HepG2 (cell line): ENCODE results near the gene GSTP1. TPM values are rescaled to one million over a fixed set of nuclear protein-coding genes. Genes with fewer than 3 reads are reported as not detected.
A peak's percentile ranks its signal among the peaks of the same experiment; 100 is the strongest.

Experiments used
- ATAC-seq: fragments of 200-7000 bp; cut with Tn5 transposase; 3 replicates; pipeline ENCODE4 v1.9.1; 2020; ENCODE audit warnings: mild to moderate bottlenecking, moderate library complexity
- Bru-seq: library from RNA; stranded (reverse); fragments of 400-500 nt; gene quantifications from one replicate; lab custom pipeline; 2021; lab: Mats Ljungman, UMichigan
- BruChase-seq, 2 experiments: library from RNA; stranded (reverse); fragments of 400-500 nt; gene quantifications; one replicate each; lab custom pipeline; 2021; lab: Mats Ljungman, UMichigan
- BruUV-seq: library from RNA; stranded (reverse); fragments of 400-500 nt; replicated peaks from 2 replicates; lab custom pipeline; 2021; lab: Mats Ljungman, UMichigan
- CTCF ChIA-PET: fragments of 300-600 bp; formaldehyde crosslinking; extraction: SDS; loops from one replicate; lab custom pipeline; 2021; ENCODE audit warnings: low total read pairs, inconsistent platforms, low intra/inter-chr PET ratio; lab: Yijun Ruan, JAX
- POLR2A ChIA-PET: fragments of 350-600 bp; sonication (Branson Sonifier 250); formaldehyde crosslinking; loops from one replicate; lab custom pipeline; 2020; ENCODE audit warnings: antibody characterized with exemption, inconsistent platforms; lab: Yijun Ruan, JAX
- DNase-seq: peaks from one replicate; pipeline ENCODE4 v3.0.0-alpha.2; 2015; ENCODE audit warnings: low spot score
- FAIRE-seq: peaks from 3 replicates; lab custom pipeline; 2011; peaks lifted over from hg19 to GRCh38; lab: Jason Lieb, UNC
- H2AFZ ChIP-seq: one replicate; pipeline ENCODE4 v1.6.1; 2011; ENCODE audit warnings: low read length, inconsistent platforms
- H3K27ac ChIP-seq: fragments of 300-600 bp; 3 replicates; pipeline ENCODE4 v1.8.0; 2011; ENCODE audit warnings: mixed run types, mild to moderate bottlenecking, mixed read lengths, low read length, inconsistent platforms; ENCODE audit not compliant: insufficient read depth; ENCODE audit errors: extremely low read length
- H3K27me3 ChIP-seq, 2 experiments: fragments of 200-600 bp in 1 of 2; 2 replicates in 1 of 2; 3 replicates in 1 of 2; pipeline versions ENCODE4 v1.6.0 to v1.8.0; 2011; ENCODE audit warnings: low read length in 2 of 2, mild to moderate bottlenecking in 2 of 2, moderate library complexity in 2 of 2, inconsistent platforms in 1 of 2; ENCODE audit not compliant: insufficient read depth in 2 of 2, control insufficient read depth in 1 of 2
- H3K36me3 ChIP-seq, 2 experiments: fragments of 200-600 bp in 1 of 2; replicated peaks in 1 of 2; 2 replicates in 1 of 2; 3 replicates in 1 of 2; pipeline versions ENCODE4 v1.5.1 to v1.8.0; 2011; ENCODE audit warnings: low read length in 2 of 2, inconsistent platforms in 1 of 2; ENCODE audit not compliant: insufficient read depth in 2 of 2, control insufficient read depth in 1 of 2
- H3K4me1 ChIP-seq: 2 replicates; pipeline ENCODE4 v1.5.1; 2012; ENCODE audit warnings: low read length, inconsistent platforms; ENCODE audit not compliant: insufficient read depth
- H3K4me2 ChIP-seq: 2 replicates; pipeline ENCODE4 v1.6.0; 2011; ENCODE audit warnings: low read depth, low read length, inconsistent platforms
- H3K4me3 ChIP-seq, 3 experiments: fragments of 200-600 bp in 1 of 3; sonication (generic), shearing (Covaris generic) in 1 of 3; replicated peaks in 1 of 3; 2 replicates each; pipeline ENCODE4 v1.5.1; 2011 to 2016; ENCODE audit warnings: low read length in 3 of 3, inconsistent platforms in 2 of 3, low read depth in 2 of 3, mild to moderate bottlenecking in 2 of 3, control low read depth in 1 of 3, mixed read lengths in 1 of 3; ENCODE audit not compliant: insufficient read depth in 1 of 3
- H3K79me2 ChIP-seq: one replicate; pipeline ENCODE4 v1.6.1; 2011; ENCODE audit warnings: low read length, inconsistent platforms; ENCODE audit not compliant: insufficient read depth
- H3K9ac ChIP-seq: 2 replicates; pipeline ENCODE4 v1.6.0; 2011; ENCODE audit warnings: mild to moderate bottlenecking, low read depth, low read length, inconsistent platforms; ENCODE audit not compliant: insufficient read depth
- H3K9me3 ChIP-seq: 2 replicates; pipeline ENCODE4 v1.5.1; 2012; ENCODE audit warnings: mild to moderate bottlenecking, low read length
- H4K20me1 ChIP-seq: 2 replicates; pipeline ENCODE4 v1.6.0; 2011; ENCODE audit warnings: inconsistent platforms, mild to moderate bottlenecking, low read length, moderate library complexity; ENCODE audit not compliant: insufficient read depth
- ADNP ChIP-seq: sonication (generic); formaldehyde crosslinking; IDR thresholded peaks from 2 replicates; pipeline ENCODE4 v1.4.0; 2020; ENCODE audit warnings: missing genetic modification reagents
- CEBPG ChIP-seq: IDR thresholded peaks from 2 replicates; pipeline ENCODE4 v1.6.1; 2016
- PAX8 ChIP-seq: sonication (generic); formaldehyde crosslinking; IDR thresholded peaks from 2 replicates; pipeline ENCODE4 v1.8.0; 2022; ENCODE audit warnings: mild to moderate bottlenecking, missing genetic modification reagents, borderline replicate concordance
- PHF20 ChIP-seq: sonication (generic); formaldehyde crosslinking; IDR thresholded peaks from 2 replicates; pipeline ENCODE4 v1.5.0; 2020; ENCODE audit warnings: mild to moderate bottlenecking, missing genetic modification reagents
- WGBS: methylation state at CpG from one replicate; pipeline ENCODE4 v1.1.6; 2017; ENCODE audit warnings: low lambda C conversion rate; 5-methylcytosine and 5-hydroxymethylcytosine counted together
- in situ Hi-C: cut with HindIII; loops from 2 replicates; pipeline ENCODE4 v1.10.0; 2017; ENCODE audit warnings: low pct_unique_long_range_greater_than_20kb; ENCODE audit not compliant: extremely low pct_ligation_motif_present
- intact Hi-C: fragments of 100-400 bp; cut with micrococcal nuclease; formaldehyde crosslinking; loops from one replicate; pipeline ENCODE4 v1.10.0; 2022; ENCODE audit not compliant: unreplicated experiment
- long read RNA-seq, 2 experiments: library from RNA in 1 of 2; library from polyadenylated mRNA in 1 of 2; stranded (forward) in 1 of 2; unstranded in 1 of 2; transcript quantifications; one replicate each; pipeline ENCODE4 v2.0.0, GENCODE V29; 2019 to 2022
- polyA minus RNA-seq, 3 experiments: library from RNA; depleted of rRNA, polyadenylated mRNA; stranded (reverse); fragments of >200 nt; gene quantifications; 2 replicates each; pipeline ENCODE4 v1.2.3, GENCODE V29; 2011; ENCODE audit warnings: low replicate concordance in 1 of 3
- polyA plus RNA-seq, 8 experiments: library from polyadenylated mRNA; depleted of rRNA in 3 of 8; stranded (reverse) in 7 of 8; unstranded in 1 of 8; fragments of >200 nt; fragmentation: Illumina TruSeq in 4 of 8; extraction: Trizol in 4 of 8; gene quantifications; 2 replicates each; pipeline versions ENCODE4 v1.2.1 to v1.2.3, GENCODE V29; 2011 to 2016; ENCODE audit warnings: low read depth in 4 of 8, missing spikeins in 1 of 8, mixed read lengths in 1 of 8; ENCODE audit not compliant: insufficient read depth in 1 of 8
- total RNA-seq, 5 experiments: library from RNA; depleted of rRNA; stranded (reverse); fragments of >200 nt; fragmentation: Illumina TruSeq; extraction: Trizol; gene quantifications; 2 replicates each; pipeline ENCODE4 v1.2.3, GENCODE V29; 2016; ENCODE audit warnings: low read depth in 1 of 5
- TF ChIP-seq, protein P1 (sequence below): IDR thresholded peaks from 2 replicates; pipeline ENCODE4 v1.6.1; 2016; ENCODE audit warnings: low read depth, missing genetic modification reagents, missing compliant biosample characterization
- TF ChIP-seq, protein P2 (sequence below): sonication (generic); formaldehyde crosslinking; IDR thresholded peaks from 2 replicates; pipeline ENCODE4 v1.5.0; 2020; ENCODE audit warnings: missing genetic modification reagents, mild to moderate bottlenecking, borderline replicate concordance

GSTP1 gene
- total RNA-seq (2016; rRNA removed; fragmentation: Illumina TruSeq; extraction: Trizol) (not detected in 2 replicates), polyA plus RNA-seq (2011; rRNA removed) (0.33 TPM in 1 of 2 replicates, not detected in the other), polyA minus RNA-seq (2011; rRNA and poly(A)+ RNA removed; ENCODE audit: low replicate concordance) (3.7 and 5.0 TPM in 2 replicates), Bru-seq, nascent RNA (percentile 23 among the genes with signal in this experiment), BruChase-seq, experiment 1, labeled RNA remaining after a 6-hour chase (percentile 22 among the genes with signal in this experiment), BruChase-seq, experiment 2, labeled RNA remaining after a 2-hour chase (percentile 15 among the genes with signal in this experiment)
- not detected in 2 replicates for total RNA-seq (2016; cell fraction: cytosol; rRNA removed; fragmentation: Illumina TruSeq; extraction: Trizol; ENCODE audit: low read depth)
- not detected in 2 replicates for total RNA-seq (2016; cell fraction: insoluble cytoplasmic fraction; rRNA removed; fragmentation: Illumina TruSeq; extraction: Trizol)
- not detected in 2 replicates for total RNA-seq (2016; cell fraction: membrane; rRNA removed; fragmentation: Illumina TruSeq; extraction: Trizol)
- not detected in 2 replicates for total RNA-seq (2016; cell fraction: nucleus; rRNA removed; fragmentation: Illumina TruSeq; extraction: Trizol)
- polyA plus RNA-seq (2011; cell fraction: cytosol; rRNA removed): 0.27 and 0.32 TPM in 2 replicates
- polyA plus RNA-seq (2011; cell fraction: nucleus; rRNA removed): 0.35 and 0.42 TPM in 2 replicates
- not detected in 2 replicates for polyA plus RNA-seq (2012)
- polyA plus RNA-seq (2016; cell fraction: cytosol; fragmentation: Illumina TruSeq; extraction: Trizol; ENCODE audit: low read depth): not detected in 2 replicates
- polyA plus RNA-seq (2016; cell fraction: insoluble cytoplasmic fraction; fragmentation: Illumina TruSeq; extraction: Trizol; ENCODE audit: low read depth): not detected in 2 replicates
- not detected in 2 replicates for polyA plus RNA-seq (2016; cell fraction: membrane; fragmentation: Illumina TruSeq; extraction: Trizol; ENCODE audit: low read depth)
- not detected in 2 replicates for polyA plus RNA-seq (2016; cell fraction: nucleus; fragmentation: Illumina TruSeq; extraction: Trizol; ENCODE audit: insufficient read depth, low read depth)
- not detected in 2 replicates for polyA minus RNA-seq (2011; cell fraction: cytosol; rRNA and poly(A)+ RNA removed)
- not detected in 2 replicates for polyA minus RNA-seq (2011; cell fraction: nucleus; rRNA and poly(A)+ RNA removed)
- long read RNA-seq, experiment 1: 0 reads
- long read RNA-seq, experiment 2: 0 reads

DNA sequence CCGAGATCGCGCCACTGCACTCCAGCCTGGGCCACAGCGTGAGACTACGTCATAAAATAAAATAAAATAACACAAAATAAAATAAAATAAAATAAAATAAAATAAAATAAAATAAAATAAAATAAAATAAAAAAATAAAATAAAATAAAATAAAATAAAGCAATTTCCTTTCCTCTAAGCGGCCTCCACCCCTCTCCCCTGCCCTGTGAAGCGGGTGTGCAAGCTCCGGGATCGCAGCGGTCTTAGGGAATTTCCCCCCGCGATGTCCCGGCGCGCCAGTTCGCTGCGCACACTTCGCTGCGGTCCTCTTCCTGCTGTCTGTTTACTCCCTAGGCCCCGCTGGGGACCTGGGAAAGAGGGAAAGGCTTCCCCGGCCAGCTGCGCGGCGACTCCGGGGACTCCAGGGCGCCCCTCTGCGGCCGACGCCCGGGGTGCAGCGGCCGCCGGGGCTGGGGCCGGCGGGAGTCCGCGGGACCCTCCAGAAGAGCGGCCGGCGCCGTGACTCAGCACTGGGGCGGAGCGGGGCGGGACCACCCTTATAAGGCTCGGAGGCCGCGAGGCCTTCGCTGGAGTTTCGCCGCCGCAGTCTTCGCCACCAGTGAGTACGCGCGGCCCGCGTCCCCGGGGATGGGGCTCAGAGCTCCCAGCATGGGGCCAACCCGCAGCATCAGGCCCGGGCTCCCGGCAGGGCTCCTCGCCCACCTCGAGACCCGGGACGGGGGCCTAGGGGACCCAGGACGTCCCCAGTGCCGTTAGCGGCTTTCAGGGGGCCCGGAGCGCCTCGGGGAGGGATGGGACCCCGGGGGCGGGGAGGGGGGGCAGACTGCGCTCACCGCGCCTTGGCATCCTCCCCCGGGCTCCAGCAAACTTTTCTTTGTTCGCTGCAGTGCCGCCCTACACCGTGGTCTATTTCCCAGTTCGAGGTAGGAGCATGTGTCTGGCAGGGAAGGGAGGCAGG, at the start of gene GSTP1:
Gene GSTP1 (plus strand): TSS at position 566 of the 958 bp plus-strand sequence. CDS start 32 bp downstream, at position 598.
- H4K20me1 ChIP-seq: no peaks in the 10 kb centered on the region
- no peak within 1 kb of the TSS; the same call in 1 of the 2 replicates for H3K9ac ChIP-seq
- intact Hi-C loops (no loop called here), in situ Hi-C loops (no loop called here)
- no peak within 1 kb of the TSS for H2AFZ ChIP-seq
- WGBS: 92% methylated on average over 54 of the region's 81 CpGs
- ChIA-PET POLR2A (no interaction called here), CTCF (no interaction called here)
- no peak for ATAC-seq
- H3K4me2 ChIP-seq: no peak within 1 kb of the TSS
- no peaks in the 10 kb centered on the region for H3K36me3 ChIP-seq
- FAIRE-seq: no peak
- no peaks in the 10 kb centered on the region for H3K9me3 ChIP-seq
- no peak for DNase-seq
- peaks cover 0 to 5% of the 10 kb centered on the region in 2 experiments; a peak in 1 of 5 replicates for H3K27me3 ChIP-seq
- TF ChIP-seq PAX8 (CRISPR knock-in tag): no peak
- TF ChIP-seq CEBPG (CRISPR knock-in tag): no peak
- no peak for TF ChIP-seq ADNP
- TF ChIP-seq, protein P1, sequence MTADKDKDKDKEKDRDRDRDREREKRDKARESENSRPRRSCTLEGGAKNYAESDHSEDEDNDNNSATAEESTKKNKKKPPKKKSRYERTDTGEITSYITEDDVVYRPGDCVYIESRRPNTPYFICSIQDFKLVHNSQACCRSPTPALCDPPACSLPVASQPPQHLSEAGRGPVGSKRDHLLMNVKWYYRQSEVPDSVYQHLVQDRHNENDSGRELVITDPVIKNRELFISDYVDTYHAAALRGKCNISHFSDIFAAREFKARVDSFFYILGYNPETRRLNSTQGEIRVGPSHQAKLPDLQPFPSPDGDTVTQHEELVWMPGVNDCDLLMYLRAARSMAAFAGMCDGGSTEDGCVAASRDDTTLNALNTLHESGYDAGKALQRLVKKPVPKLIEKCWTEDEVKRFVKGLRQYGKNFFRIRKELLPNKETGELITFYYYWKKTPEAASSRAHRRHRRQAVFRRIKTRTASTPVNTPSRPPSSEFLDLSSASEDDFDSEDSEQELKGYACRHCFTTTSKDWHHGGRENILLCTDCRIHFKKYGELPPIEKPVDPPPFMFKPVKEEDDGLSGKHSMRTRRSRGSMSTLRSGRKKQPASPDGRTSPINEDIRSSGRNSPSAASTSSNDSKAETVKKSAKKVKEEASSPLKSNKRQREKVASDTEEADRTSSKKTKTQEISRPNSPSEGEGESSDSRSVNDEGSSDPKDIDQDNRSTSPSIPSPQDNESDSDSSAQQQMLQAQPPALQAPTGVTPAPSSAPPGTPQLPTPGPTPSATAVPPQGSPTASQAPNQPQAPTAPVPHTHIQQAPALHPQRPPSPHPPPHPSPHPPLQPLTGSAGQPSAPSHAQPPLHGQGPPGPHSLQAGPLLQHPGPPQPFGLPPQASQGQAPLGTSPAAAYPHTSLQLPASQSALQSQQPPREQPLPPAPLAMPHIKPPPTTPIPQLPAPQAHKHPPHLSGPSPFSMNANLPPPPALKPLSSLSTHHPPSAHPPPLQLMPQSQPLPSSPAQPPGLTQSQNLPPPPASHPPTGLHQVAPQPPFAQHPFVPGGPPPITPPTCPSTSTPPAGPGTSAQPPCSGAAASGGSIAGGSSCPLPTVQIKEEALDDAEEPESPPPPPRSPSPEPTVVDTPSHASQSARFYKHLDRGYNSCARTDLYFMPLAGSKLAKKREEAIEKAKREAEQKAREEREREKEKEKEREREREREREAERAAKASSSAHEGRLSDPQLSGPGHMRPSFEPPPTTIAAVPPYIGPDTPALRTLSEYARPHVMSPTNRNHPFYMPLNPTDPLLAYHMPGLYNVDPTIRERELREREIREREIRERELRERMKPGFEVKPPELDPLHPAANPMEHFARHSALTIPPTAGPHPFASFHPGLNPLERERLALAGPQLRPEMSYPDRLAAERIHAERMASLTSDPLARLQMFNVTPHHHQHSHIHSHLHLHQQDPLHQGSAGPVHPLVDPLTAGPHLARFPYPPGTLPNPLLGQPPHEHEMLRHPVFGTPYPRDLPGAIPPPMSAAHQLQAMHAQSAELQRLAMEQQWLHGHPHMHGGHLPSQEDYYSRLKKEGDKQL: no peak
- TF ChIP-seq, protein P2, sequence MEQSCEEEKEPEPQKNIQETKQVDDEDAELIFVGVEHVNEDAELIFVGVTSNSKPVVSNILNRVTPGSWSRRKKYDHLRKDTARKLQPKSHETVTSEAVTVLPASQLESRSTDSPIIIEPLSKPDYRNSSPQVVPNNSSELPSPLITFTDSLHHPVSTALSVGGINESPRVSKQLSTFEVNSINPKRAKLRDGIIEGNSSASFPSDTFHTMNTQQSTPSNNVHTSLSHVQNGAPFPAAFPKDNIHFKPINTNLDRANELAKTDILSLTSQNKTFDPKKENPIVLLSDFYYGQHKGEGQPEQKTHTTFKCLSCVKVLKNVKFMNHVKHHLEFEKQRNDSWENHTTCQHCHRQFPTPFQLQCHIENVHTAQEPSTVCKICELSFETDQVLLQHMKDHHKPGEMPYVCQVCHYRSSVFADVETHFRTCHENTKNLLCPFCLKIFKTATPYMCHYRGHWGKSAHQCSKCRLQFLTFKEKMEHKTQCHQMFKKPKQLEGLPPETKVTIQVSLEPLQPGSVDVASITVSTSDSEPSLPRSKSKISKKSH: no peak
- no peak for TF ChIP-seq PHF20
- H3K4me1 ChIP-seq: peaks cover 44% of the 10 kb centered on the region
- BruUV-seq: no TSS peak
- no peak within 1 kb of the TSS for H3K27ac ChIP-seq
- H3K4me3 ChIP-seq: no peak within 1 kb of the TSS
- H3K79me2 ChIP-seq: no peaks in the 10 kb centered on the region
